Ishikawa (cell line): Measurements from ENCODE around the gene SMARCE1.

Experiments used
- CEBPB ChIP-seq: IDR thresholded peaks from 2 replicates; pipeline ENCODE4 v1.6.1; 2012
- CREB1 ChIP-seq: IDR thresholded peaks from 2 replicates; pipeline ENCODE4 v1.6.1; 2012; ENCODE audit warnings: low read depth
- EGR1 ChIP-seq: IDR thresholded peaks from 2 replicates; pipeline ENCODE4 v1.6.1; 2012
- EP300 ChIP-seq: IDR thresholded peaks from 2 replicates; pipeline ENCODE4 v1.6.1; 2012; ENCODE audit warnings: borderline replicate concordance
- FOXM1 ChIP-seq: IDR thresholded peaks from 2 replicates; pipeline ENCODE4 v1.6.1; 2012; ENCODE audit warnings: low read depth, borderline replicate concordance
- NFIC ChIP-seq: IDR thresholded peaks from 2 replicates; pipeline ENCODE4 v1.6.1; 2012
- RAD21 ChIP-seq: IDR thresholded peaks from 2 replicates; pipeline ENCODE4 v1.6.1; 2012; ENCODE audit warnings: low read depth
- TAF1 ChIP-seq: IDR thresholded peaks from 2 replicates; pipeline ENCODE4 v1.6.1; 2012; ENCODE audit warnings: low read depth, mild to moderate bottlenecking
- TCF12 ChIP-seq: IDR thresholded peaks from 2 replicates; pipeline ENCODE4 v1.6.1; 2012; ENCODE audit warnings: low read depth
- TEAD4 ChIP-seq: IDR thresholded peaks from 2 replicates; pipeline ENCODE4 v1.6.1; 2012
- YY1 ChIP-seq: IDR thresholded peaks from 2 replicates; pipeline ENCODE4 v1.6.1; 2012; ENCODE audit warnings: low read depth
- ZBTB7A ChIP-seq: IDR thresholded peaks from 2 replicates; pipeline ENCODE4 v1.6.1; 2012; ENCODE audit warnings: low read depth
- TF ChIP-seq, protein P1 (sequence below): IDR thresholded peaks from 2 replicates; pipeline ENCODE4 v1.6.1; 2012
- TF ChIP-seq, protein P2 (sequence below): IDR thresholded peaks from 2 replicates; pipeline ENCODE4 v1.6.1; 2012
- TF ChIP-seq, protein P3 (sequence below): IDR thresholded peaks from 2 replicates; pipeline ENCODE4 v1.6.1; 2012; ENCODE audit warnings: low read depth, mild to moderate bottlenecking

SMARCE1 gene

DNA sequence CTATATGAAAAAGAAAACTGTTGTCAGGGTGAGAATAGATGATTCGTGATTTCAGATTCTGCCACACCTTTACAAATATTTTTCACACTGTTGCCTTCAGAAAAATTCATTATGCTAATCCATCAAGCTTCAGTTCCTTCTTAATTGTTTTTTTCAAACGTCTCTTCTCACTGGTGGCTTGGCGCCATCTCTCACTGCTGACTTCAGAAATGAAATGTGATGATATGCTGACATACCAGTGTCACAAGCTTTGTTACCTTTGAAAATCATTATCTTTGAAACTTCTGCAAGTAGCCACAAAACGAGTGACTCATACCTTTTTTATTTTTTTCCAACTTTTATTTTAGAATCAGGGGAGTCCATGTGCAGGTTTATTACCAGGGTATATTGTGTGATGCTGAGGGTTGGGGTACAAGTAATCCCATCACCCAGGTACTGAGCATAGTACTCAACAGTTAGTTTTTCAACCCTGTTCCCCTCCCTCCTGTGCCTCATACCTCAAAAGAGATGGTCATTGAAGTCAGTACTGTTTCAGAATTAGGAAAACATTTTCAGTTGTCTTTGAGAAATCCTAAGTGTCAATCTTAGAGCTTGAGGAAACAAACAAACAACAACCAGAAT lies 31.4 kb upstream of the SMARCE1 start:
- TF ChIP-seq CEBPB, result no peak
- no peak for TF ChIP-seq TAF1
- no peak for TF ChIP-seq CREB1
- no peak for TF ChIP-seq YY1
- no peak for TF ChIP-seq NFIC
- no peak for TF ChIP-seq TEAD4
- TF ChIP-seq, protein P1, sequence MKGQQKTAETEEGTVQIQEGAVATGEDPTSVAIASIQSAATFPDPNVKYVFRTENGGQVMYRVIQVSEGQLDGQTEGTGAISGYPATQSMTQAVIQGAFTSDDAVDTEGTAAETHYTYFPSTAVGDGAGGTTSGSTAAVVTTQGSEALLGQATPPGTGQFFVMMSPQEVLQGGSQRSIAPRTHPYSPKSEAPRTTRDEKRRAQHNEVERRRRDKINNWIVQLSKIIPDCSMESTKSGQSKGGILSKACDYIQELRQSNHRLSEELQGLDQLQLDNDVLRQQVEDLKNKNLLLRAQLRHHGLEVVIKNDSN, result no peak
- TF ChIP-seq, protein P2, sequence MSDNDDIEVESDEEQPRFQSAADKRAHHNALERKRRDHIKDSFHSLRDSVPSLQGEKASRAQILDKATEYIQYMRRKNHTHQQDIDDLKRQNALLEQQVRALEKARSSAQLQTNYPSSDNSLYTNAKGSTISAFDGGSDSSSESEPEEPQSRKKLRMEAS, result no peak
- no peak for TF ChIP-seq TCF12
- no peak for TF ChIP-seq ZBTB7A
- TF ChIP-seq, protein P3, sequence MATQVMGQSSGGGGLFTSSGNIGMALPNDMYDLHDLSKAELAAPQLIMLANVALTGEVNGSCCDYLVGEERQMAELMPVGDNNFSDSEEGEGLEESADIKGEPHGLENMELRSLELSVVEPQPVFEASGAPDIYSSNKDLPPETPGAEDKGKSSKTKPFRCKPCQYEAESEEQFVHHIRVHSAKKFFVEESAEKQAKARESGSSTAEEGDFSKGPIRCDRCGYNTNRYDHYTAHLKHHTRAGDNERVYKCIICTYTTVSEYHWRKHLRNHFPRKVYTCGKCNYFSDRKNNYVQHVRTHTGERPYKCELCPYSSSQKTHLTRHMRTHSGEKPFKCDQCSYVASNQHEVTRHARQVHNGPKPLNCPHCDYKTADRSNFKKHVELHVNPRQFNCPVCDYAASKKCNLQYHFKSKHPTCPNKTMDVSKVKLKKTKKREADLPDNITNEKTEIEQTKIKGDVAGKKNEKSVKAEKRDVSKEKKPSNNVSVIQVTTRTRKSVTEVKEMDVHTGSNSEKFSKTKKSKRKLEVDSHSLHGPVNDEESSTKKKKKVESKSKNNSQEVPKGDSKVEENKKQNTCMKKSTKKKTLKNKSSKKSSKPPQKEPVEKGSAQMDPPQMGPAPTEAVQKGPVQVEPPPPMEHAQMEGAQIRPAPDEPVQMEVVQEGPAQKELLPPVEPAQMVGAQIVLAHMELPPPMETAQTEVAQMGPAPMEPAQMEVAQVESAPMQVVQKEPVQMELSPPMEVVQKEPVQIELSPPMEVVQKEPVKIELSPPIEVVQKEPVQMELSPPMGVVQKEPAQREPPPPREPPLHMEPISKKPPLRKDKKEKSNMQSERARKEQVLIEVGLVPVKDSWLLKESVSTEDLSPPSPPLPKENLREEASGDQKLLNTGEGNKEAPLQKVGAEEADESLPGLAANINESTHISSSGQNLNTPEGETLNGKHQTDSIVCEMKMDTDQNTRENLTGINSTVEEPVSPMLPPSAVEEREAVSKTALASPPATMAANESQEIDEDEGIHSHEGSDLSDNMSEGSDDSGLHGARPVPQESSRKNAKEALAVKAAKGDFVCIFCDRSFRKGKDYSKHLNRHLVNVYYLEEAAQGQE, result no peak
- no peak for TF ChIP-seq EGR1
- no peak for TF ChIP-seq FOXM1
- no peak for TF ChIP-seq RAD21
- TF ChIP-seq EP300, result no peak

DNA sequence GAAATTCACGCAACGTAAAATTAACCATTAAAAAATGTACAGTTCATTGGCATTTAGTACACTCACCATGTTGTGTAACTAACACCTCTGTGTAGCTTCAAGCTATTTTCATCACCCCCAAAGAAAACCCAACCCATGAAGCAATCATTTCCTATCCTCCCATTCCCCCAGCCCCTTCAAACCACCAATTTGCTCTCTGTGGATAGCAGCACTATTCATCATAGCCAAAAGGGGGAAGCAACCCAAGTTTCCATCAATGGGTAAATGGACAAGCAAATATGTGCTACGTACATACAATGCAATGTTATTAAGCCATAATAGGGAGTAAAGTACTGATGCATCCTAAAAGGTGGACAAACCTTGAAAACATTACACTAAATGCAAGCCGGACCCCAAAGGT lies 28.3 kb upstream of the SMARCE1 start:
- no peak for TF ChIP-seq RAD21
- TF ChIP-seq, protein P2, result no peak
- TF ChIP-seq NFIC, result no peak
- TF ChIP-seq TCF12, result no peak
- no peak for TF ChIP-seq TAF1
- TF ChIP-seq, protein P1, result no peak
- no peak for TF ChIP-seq TEAD4
- no peak for TF ChIP-seq EGR1
- TF ChIP-seq CREB1, result no peak
- no peak for TF ChIP-seq YY1
- TF ChIP-seq, protein P3, result no peak
- TF ChIP-seq ZBTB7A, result no peak
- no peak for TF ChIP-seq CEBPB
- TF ChIP-seq FOXM1, result no peak
- no peak for TF ChIP-seq EP300

DNA sequence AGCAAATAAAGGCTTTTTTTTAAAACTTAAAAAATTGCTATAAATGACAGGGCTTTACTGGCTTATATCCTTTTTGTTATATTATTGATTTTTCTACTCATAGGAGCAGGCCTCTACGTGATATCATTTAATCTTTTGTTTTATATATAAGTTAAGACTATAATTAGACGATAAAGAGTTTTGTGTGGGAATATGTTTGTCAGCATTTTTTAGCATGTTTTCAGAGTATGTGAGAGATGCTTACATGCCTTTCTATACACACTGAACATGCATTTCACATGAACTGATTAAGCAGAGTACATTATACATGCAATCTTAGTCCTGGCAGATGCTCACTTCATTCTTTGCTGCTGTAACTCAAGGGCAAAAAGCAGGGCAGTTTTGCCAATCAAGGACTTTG lies 25.0 kb upstream of the SMARCE1 start:
- TF ChIP-seq TEAD4, result no peak
- TF ChIP-seq NFIC, result no peak
- no peak for TF ChIP-seq EP300
- TF ChIP-seq, protein P2, result no peak
- TF ChIP-seq FOXM1, result no peak
- TF ChIP-seq RAD21, result no peak
- TF ChIP-seq, protein P3, result no peak
- no peak for TF ChIP-seq ZBTB7A
- no peak for TF ChIP-seq YY1
- TF ChIP-seq CREB1, result no peak

DNA sequence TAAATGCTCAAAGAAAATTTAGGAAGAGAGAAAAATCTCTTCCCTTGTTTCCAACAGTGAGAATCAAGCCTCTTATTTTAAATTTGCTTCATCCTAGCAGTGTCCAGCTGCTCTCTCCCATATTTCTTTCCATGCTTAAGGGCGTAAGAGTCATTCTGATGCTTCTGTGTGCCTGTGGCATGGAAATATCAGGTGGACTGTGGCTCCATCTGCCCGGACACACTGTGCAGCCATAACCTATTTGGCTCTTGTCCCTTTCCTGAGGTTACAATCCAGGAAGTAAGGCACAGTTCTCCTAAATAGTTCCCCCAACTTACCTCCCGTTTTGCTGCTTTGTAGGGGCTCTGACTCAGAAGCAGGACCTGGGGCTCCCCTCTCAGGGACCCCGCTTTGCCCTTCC lies 23.7 kb upstream of the SMARCE1 start:
- TF ChIP-seq EP300, result no peak
- no peak for TF ChIP-seq TAF1
- no peak for TF ChIP-seq TEAD4
- TF ChIP-seq, protein P1, result no peak
- no peak for TF ChIP-seq FOXM1
- TF ChIP-seq NFIC, result no peak
